ENCODE results near the gene ADTRP.

DNA sequence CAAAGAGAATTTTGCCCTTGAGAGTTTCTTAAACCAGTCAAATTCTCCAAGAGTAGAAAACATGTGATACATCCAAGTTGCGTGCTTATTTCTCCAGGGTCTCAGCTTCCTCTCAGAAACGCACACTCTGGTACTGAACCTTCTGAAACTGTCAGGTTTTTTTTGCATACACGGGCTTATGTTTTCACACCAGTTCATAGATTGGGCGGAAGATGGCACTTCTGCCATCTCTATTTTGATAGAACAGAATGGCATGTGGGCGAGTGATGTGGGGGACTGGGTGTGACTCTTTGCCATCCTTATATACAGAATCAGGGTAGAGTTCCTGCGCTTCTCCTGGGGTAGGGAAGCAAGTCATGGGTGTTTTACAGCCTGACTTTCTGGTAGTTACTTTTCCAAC is 56.4 kb downstream of the ADTRP start:
- TF ChIP-seq, protein P1, sequence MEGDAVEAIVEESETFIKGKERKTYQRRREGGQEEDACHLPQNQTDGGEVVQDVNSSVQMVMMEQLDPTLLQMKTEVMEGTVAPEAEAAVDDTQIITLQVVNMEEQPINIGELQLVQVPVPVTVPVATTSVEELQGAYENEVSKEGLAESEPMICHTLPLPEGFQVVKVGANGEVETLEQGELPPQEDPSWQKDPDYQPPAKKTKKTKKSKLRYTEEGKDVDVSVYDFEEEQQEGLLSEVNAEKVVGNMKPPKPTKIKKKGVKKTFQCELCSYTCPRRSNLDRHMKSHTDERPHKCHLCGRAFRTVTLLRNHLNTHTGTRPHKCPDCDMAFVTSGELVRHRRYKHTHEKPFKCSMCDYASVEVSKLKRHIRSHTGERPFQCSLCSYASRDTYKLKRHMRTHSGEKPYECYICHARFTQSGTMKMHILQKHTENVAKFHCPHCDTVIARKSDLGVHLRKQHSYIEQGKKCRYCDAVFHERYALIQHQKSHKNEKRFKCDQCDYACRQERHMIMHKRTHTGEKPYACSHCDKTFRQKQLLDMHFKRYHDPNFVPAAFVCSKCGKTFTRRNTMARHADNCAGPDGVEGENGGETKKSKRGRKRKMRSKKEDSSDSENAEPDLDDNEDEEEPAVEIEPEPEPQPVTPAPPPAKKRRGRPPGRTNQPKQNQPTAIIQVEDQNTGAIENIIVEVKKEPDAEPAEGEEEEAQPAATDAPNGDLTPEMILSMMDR (IDR thresholded peaks at IDR 0.05), result no peak
- no peak for TF ChIP-seq POLR2A (IDR thresholded peaks at IDR 0.05)
